GM21825 (cell line): ENCODE data around the gene TBC1D9B.
A peak's percentile ranks its signal among the peaks of the same experiment; 100 is the strongest.

Experiments used
- ATAC-seq: cut with Tn5 transposase; IDR thresholded peaks from one replicate; pipeline ENCODE4 v1.9.1; 2021; ENCODE audit warnings: mild to moderate bottlenecking, moderate library complexity; ENCODE audit not compliant: unreplicated experiment

TBC1D9B gene

GRCh38 chr5:179822059-179822432 lies 85.7 kb downstream of the TBC1D9B start:
- no peak for ATAC-seq

DNA sequence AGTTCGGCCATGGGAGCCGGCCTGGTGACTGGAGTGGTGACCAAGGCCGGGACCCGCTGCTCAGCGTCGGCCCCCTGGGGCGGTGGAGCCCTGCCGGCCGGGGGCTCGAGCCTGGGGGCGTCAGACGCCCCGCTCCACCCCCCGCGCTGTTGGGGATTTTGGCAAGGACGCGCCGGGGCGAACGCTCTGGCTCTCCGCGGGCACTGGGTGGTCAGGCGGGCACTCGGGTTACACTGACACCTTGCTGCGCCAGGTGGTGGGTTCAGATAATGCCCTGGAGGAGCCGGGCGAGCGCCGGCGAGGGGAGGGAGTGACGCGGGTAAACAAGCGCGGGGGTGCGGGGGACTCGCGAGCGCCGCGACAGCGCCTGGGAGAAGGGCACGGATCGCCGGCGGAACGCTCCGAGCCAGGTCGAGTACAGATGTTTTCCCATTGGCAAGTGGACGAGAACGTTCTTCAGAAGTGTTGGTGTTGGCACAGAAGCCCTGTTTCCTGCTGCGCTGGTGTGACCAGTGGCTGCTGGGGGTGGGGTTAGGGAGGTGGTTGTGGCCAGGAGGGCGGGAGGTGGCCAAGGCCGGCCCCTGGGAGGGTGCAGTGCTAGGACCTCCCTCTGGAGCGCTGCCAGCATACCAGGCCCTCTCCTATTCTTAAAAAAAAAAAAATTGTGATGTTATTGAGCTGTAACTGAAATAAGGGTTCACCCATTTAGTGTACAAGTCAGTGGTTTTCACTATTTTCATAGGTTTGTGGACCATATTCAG lies 86.2 kb downstream of the TBC1D9B start:
- ATAC-seq = peak; percentile 42

- peak; percentile 38 for ATAC-seq
Measured at GRCh38 chr5:179820483-179821297, 87.0 kb downstream of the TBC1D9B start, which contains the start of gene SQSTM1. TSS of gene SQSTM1 (plus strand) at chr5:179820905. CDS start at chr5:179820937, 32 bp downstream.

DNA sequence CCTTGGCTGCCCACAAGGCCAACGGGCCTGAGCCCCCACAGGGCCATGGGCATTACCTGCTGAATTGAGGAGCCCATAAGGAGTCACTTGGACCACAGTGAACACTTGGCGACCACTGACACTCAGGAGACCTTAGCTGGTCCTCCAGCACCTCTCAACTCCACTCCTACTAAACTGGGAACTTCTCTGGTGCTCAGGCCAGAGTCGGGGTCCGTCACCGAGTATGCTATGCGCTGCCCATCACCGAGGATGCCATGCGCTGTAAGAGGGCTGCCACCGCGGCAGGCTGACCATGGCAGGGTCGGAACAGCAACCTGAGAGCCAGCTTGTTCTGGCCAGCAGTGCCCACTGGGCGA lies 87.6 kb downstream of the TBC1D9B start:
- ATAC-seq = no peak

DNA sequence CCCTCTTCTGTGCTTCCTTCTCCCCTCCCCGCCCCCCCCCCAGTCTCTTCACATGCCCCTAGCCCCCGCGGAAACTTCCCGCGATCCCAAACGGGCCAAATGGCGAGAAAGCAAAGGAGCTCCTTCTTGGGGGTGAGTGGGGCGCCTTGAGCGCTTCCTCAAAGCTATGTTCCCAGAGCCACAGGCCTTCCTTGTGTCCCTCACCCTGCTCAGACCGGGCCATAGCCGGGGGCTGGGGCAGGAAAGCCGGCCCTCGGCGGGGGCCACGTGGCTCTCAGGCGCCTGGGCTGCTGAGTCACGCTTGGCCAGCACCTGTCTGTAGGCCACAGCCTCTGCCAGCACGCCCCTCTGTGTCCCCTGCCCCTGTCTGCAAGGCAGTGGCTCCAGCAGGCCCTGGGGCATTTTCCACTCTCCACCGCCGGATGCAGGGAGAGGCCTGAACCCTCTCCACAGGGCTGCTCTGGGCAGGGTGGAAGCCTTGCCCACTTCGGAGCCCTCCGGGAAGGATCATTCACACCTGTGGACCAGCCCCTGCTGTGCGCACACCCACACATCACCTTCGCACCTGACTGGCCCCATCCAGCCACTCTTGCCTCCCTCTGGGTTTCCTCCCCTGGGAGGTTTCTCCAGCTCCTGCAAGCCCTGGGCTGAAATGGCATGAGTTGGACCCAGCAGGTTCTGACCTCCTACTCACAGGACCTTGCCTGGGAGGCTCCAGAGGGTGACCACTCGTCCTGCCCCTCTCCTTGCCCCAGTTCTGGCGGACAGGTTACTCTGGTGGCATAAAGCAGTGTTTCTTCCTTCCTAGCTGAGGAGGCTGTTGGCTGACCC lies 88.2 kb downstream of the TBC1D9B start:
- peak; percentile 21 for ATAC-seq

DNA sequence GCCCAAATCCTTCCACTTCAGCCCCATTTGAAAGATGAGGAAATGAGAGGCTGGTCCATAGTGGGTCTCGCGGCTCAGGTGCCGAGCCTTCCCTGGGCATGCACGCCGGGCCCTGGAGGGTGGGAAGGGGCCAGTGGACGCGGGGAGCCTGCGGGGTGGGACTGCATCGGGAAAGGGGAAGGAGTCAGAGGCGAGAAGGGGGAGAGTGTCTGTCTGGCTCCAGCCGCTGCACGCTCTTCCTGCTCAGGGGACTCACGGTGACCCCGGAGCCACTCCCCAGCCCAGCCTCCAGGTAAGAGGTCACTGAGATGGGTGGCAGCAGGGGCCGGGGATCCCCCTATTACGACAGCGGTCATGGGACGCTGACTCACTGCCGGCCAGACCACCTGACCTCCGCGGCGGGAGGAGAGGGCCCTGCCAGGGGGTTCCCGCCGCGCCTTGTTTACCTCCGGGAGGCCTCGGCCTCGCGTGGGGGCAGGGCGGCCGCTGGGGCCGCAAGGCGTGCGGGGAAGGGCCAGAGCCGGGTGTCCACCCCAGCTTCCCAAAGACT lies 88.9 kb downstream of the TBC1D9B start:
- peak; percentile 59 for ATAC-seq

DNA sequence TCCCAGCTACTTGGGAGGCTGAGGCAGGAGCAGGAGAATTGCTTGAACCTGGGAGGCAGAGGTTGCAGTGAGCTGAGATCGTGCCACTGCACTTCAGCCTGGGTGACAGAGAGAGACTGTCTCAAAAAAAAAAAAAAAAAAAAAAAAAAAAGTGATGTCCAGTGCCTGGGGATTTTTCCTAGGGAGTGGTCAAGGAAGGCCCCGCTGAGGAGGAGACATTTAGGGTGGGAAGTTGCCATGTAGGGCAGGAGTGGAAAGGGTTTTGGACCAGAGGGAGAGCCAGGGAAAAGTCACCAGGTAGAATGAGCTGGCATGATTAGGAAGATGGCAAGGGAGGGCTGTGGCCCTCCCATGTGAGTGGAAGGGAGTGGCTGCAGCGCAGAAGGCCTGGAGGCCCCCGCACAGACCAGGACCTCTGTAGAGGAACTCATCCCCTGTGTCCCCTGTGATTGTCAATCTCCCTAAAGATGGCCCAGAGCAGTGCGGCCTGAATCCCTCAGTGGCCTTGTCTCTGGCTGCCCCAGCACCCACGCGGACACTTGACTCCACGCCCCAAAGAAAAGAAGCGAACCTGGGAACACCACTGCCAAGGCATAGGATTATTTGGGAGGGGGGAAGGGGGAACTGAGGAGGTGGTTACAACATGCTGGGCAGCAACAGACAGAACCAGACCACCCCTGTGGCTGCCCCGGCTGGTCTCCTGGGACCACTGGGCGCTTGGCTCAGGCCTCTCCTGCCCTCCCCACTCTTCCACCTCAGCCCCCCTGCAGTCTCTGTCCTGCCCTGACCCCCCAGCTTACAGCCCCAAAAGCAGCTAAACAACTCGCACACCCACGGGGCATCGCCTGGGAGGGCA lies 89.6 kb downstream of the TBC1D9B start:
- ATAC-seq = no peak

GRCh38 chr5:179817470-179817840 lies 90.2 kb downstream of the TBC1D9B start:
- ATAC-seq = no peak

DNA sequence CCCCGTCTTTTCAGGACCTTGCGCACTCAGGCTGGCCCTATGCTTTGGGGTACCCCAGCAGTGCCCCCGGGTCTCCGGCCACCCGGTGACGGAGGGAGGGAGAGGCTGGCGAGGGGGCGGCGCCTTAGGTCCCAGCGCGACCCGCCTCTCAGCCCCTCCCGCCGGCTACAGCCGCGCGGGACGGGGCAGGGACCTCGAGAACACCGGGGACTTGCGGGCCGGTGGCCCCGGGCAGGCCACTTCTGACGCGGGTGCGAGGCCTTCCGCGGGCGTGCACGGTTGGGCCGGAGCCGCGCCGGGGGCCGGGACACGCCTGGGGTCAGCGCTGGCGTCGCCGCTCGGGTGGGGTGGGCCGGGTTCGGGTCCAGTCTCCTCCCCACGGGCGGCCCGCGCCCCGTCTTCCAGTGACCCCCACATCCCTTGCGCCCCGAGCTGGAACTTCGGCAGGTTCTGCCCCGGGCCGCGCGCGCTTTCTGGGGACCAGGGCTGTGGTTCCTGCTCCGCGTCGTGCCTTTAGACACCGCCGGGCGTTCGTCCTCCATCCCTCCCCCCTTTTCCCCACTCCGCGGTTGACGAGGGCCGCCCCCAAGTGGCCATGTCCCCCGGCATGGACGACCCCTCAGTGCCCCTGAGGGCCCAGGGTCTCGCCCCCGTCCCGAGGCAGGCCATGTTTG lies 90.8 kb downstream of the TBC1D9B start:
- ATAC-seq = no peak

- ATAC-seq = no peak
Measured at GRCh38 chr5:179816401-179816795, 91.3 kb downstream of the TBC1D9B start.

GRCh38 chr5:179815491-179816249 lies 92.0 kb downstream of the TBC1D9B start:
- ATAC-seq = no peak

DNA sequence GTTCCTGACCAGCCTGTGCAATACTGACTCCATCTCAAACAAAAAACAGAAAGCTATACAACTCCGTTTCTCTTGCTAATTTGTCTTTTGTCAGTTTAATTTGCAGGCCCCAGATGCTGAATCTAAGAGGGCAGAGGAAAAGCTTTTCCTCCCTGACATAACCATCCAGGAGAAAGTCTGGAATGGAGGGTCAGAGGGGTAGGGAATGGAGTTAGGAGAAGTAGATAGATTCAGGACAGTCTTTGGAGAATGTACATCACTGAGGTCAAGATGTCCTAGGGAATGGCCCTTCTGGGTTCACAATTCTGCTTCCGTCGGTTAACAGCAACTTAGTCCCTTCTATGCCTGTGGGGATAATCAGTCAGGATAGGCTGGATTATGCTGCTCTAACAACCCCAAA lies 93.6 kb downstream of the TBC1D9B start:
- ATAC-seq = no peak

GRCh38 chr5:179812997-179813607 lies 94.6 kb downstream of the TBC1D9B start:
- no peak for ATAC-seq

DNA sequence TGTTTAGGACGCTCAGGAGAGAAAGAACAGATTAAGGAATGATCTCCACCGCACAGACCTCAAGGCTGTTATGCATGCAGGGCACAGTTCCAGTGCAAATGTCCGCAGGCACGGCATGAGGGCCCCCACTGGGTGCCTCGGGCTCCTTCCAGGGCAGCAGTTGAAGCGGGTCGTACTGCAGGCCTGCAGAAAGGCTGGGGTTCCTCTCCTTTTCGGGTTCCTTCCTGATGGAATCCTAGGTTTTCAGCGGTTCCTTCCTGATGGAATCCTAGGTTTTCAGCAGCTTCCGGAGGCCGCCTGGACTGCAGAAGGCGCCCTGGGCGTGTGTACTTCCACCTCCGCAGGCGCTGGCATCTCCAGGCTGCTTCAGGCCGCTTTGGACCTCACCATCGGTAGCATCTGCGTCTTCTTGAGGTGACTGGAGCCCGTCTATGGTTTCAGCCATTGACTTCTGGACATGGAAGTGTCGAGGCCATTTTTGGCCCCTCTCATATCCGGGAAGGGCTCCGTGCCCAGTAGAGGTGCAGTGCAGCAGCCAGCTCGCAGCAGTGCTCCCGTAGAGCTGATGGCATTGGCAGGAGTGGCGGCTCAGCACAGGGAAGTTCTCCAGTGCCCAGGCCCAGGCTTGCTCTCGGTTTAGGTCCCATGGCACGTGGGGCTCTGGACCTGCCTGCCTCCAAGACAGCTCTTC lies 95.4 kb downstream of the TBC1D9B start:
- no peak for ATAC-seq
